Uterus (tissue), 4 donors: Measurements from ENCODE around the gene GPBP1L1. TPM values are rescaled to one million over a fixed set of nuclear protein-coding genes. Genes with fewer than 3 reads are reported as not detected.
"Not testable (repeated sequence)": the region's sequence is repeated elsewhere in the genome, so short reads cannot be mapped to it uniquely, and the experiment has no call there.

Experiments
- DNase-seq, 2 donors: peaks; one replicate each; pipeline ENCODE4 v3.0.0-alpha.2; 2019 to 2020
- H3K27ac ChIP-seq, 2 donors: fragments of 200-600 bp; sonication (generic); 1 replicate in 1 of 2; 2 replicates in 1 of 2; pipeline ENCODE4 v1.5.1; 2016 to 2018
- H3K27me3 ChIP-seq, 2 donors: fragments of 200-600 bp; sonication (generic); one replicate each; pipeline ENCODE4 v1.5.1; 2018 to 2019; ENCODE audit warnings: control low read depth in 1 of 2
- H3K36me3 ChIP-seq, 2 donors: fragments of 200-600 bp; sonication (generic); one replicate each; pipeline ENCODE4 v1.5.1; 2019; ENCODE audit warnings: control low read depth in 1 of 2
- H3K4me1 ChIP-seq, 2 donors: fragments of 200-600 bp; sonication (generic); one replicate each; pipeline ENCODE4 v1.5.1; 2018 to 2019; ENCODE audit warnings: control low read depth in 1 of 2
- H3K4me3 ChIP-seq, 2 donors: fragments of 200-600 bp; sonication (generic); 1 replicate in 1 of 2; 2 replicates in 1 of 2; pipeline ENCODE4 v1.5.1; 2018 to 2019; ENCODE audit warnings: mild to moderate bottlenecking in 1 of 2
- H3K9me3 ChIP-seq, 2 donors: fragments of 200-600 bp; sonication (generic); one replicate each; pipeline ENCODE4 v1.5.1; 2019; ENCODE audit warnings: control low read depth in 1 of 2
- POLR2A ChIP-seq, 2 donors: fragments of 450-650 bp; IDR thresholded peaks; one replicate each; pipeline ENCODE4 v1.6.1; 2016; ENCODE audit warnings: antibody characterized with exemption in 2 of 2, mild to moderate bottlenecking in 1 of 2, moderate library complexity in 1 of 2
- intact Hi-C: fragments of 100-400 bp; cut with DNase I; formaldehyde crosslinking; loops from one replicate; pipeline ENCODE4 v1.15.1; 2023; ENCODE audit warnings: low total_unique reads
- total RNA-seq, 4 donors: library from RNA; depleted of rRNA in 3 of 4; stranded (reverse); fragments of >200 nt in 3 of 4; gene quantifications; one replicate each; pipeline versions ENCODE4 v1.1.0 to v1.2.4, GENCODE V29; 2014 to 2023
- TF ChIP-seq, protein P1 (sequence below), 4 experiments: fragments of 200-600 bp in 2 of 4; fragments of 450-650 bp in 2 of 4; sonication (generic) in 2 of 4; IDR thresholded peaks; one replicate each; pipeline ENCODE4 v1.5.1; 2016 to 2019; ENCODE audit warnings: antibody characterized with exemption in 4 of 4, mild to moderate bottlenecking in 2 of 4, moderate library complexity in 1 of 4
- donor health status: DM: yes; HTN: yes; CAD: no.

The GPBP1L1 gene
- total RNA-seq, 4 donors from 2014 or later, result 61.2 to 136 (median 109) TPM

DNA sequence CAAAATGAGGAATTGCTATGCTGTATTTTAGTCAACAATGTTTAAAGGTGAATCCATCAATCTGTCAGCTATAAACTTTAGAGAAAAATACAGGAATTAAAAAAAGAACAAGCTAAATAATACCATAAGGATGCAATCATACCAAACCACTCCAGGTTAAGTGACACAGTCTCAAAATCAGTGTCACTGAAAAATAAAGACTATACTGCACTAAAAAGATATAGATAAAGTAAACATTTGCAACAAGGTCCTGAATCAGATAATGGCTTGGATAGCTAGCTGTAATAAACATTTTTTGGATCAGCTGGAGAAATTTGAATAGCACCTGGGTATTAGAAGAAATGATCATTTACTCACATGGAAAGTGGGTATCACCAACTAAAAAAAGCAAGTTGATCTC is 7.8 kb downstream of the GPBP1L1 start:
- H3K27ac ChIP-seq, result peak overlapping the region in 1 of 2 donors; percentile 17
- no peaks in the 10 kb centered on the region for H3K27me3 ChIP-seq
- no peaks in the 10 kb centered on the region for H3K9me3 ChIP-seq
- no peak for DNase-seq
- H3K36me3 ChIP-seq, result no peaks in the 10 kb centered on the region
- peaks cover 12 to 13% of the 10 kb centered on the region in 2 donors for H3K4me1 ChIP-seq
- TF ChIP-seq, protein P1, sequence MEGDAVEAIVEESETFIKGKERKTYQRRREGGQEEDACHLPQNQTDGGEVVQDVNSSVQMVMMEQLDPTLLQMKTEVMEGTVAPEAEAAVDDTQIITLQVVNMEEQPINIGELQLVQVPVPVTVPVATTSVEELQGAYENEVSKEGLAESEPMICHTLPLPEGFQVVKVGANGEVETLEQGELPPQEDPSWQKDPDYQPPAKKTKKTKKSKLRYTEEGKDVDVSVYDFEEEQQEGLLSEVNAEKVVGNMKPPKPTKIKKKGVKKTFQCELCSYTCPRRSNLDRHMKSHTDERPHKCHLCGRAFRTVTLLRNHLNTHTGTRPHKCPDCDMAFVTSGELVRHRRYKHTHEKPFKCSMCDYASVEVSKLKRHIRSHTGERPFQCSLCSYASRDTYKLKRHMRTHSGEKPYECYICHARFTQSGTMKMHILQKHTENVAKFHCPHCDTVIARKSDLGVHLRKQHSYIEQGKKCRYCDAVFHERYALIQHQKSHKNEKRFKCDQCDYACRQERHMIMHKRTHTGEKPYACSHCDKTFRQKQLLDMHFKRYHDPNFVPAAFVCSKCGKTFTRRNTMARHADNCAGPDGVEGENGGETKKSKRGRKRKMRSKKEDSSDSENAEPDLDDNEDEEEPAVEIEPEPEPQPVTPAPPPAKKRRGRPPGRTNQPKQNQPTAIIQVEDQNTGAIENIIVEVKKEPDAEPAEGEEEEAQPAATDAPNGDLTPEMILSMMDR (IDR thresholded peaks at IDR 0.05), result no peak
- no peak for TF ChIP-seq POLR2A (IDR thresholded peaks at IDR 0.05)
- no peak overlapping the region for H3K4me3 ChIP-seq
- intact Hi-C loops, result no loop called here

- Histone ChIP-seq H3K9me3 (no peaks in the 10 kb centered on the region), H3K36me3 (no peaks in the 10 kb centered on the region), H3K4me3 (no peak overlapping the region), H3K27me3 (no peaks in the 10 kb centered on the region), H3K4me1 (peaks cover 12 to 13% of the 10 kb centered on the region in 2 donors), H3K27ac (no peak overlapping the region)
- intact Hi-C loops, result no loop called here
- no peak for TF ChIP-seq POLR2A (IDR thresholded peaks at IDR 0.05)
- TF ChIP-seq, protein P1 (IDR thresholded peaks at IDR 0.05), result no peak
- DNase-seq, result no peak
These were observed 8.5 kb downstream of the GPBP1L1 start for GRCh38 chr1:45677751-45678245.

DNA sequence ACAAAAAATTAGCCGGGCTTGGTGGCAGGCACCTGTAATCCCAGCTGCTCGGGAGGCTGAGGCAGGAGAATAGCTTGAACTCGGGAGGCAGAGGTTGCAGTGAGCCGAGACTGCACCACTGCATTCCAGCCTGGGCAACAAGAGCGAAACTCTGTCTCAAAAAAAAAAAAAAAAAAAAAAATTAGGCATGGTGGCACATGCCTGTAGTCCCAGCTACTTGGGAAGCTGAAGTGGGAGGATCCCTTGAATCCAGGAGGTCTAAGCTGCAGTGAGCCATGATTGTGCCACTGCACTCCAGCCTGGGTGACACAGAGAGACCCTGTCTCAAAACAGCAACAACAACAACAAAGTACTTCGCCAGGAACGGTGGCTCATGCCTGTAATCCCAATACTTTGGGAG is 9.8 kb downstream of the GPBP1L1 start:
- H3K36me3 ChIP-seq, H3K9me3 ChIP-seq, H3K27me3 ChIP-seq, intact Hi-C loops, H3K4me3 ChIP-seq, H3K27ac ChIP-seq, DNase-seq: not testable (repeated sequence)
- peaks cover 7 to 11% of the 10 kb centered on the region in 2 donors for H3K4me1 ChIP-seq

DNA sequence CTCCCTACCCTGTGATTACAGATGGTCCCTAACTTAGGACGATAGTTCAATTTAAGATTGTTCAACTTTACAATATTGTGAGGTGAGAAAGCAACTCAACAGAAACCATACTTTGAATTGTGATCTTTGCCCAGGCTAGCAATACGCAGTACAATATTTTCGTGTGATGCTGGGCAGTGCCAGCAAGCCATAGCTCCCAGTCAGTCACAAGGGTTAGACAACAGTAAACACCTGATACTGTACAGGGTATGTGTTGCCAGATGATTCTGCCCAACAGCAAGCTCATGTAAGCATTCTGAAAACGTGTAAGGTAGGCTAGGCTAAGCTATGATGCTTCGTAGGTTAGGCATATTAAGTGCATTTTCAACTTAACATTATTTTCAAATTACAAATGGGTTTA is 11.9 kb downstream of the GPBP1L1 start:
- peaks cover 5 to 15% of the 10 kb centered on the region in 2 donors for H3K4me1 ChIP-seq
- no peaks in the 10 kb centered on the region for H3K27me3 ChIP-seq
- H3K4me3 ChIP-seq, result no peak overlapping the region
- no peak for DNase-seq
- H3K36me3 ChIP-seq, result no peaks in the 10 kb centered on the region
- intact Hi-C loops, result no loop called here
- TF ChIP-seq, protein P1 (IDR thresholded peaks at IDR 0.05), result no peak
- TF ChIP-seq POLR2A (IDR thresholded peaks at IDR 0.05), result no peak
- H3K27ac ChIP-seq, result no peak overlapping the region
- no peaks in the 10 kb centered on the region for H3K9me3 ChIP-seq

DNA sequence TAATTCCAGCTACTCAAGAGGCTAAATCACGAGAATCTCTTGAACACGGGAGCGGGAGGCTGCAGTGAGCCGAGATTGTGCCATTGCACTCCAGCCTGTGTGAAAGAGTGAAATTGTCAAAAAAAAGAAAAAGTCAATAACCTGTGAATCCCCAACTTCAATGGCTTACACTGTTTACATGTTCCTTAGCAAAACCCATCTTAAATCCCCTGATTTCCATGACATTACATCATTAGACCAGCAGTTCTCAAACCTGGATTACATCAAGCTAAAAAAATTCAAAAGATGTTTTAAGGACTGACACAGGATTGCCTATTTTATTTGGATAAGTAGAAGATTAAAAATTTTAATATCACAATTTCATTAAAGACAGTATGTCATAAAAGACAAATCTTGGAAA is 12.4 kb downstream of the GPBP1L1 start:
- H3K9me3 ChIP-seq, result no peaks in the 10 kb centered on the region
- H3K36me3 ChIP-seq, result no peaks in the 10 kb centered on the region
- TF ChIP-seq, protein P1 (IDR thresholded peaks at IDR 0.05), result no peak
- no peak for TF ChIP-seq POLR2A (IDR thresholded peaks at IDR 0.05)
- no peak overlapping the region for H3K4me3 ChIP-seq
- no peak overlapping the region for H3K27ac ChIP-seq
- peaks cover 0 to 17% of the 10 kb centered on the region in 2 donors for H3K4me1 ChIP-seq
- intact Hi-C loops, result no loop called here
- H3K27me3 ChIP-seq, result no peaks in the 10 kb centered on the region
- no peak for DNase-seq
